Stimulated activated CD8-positive, alpha-beta memory T cell treated with anti-CD3 and anti-CD28 coated beads, Interleukin-4, amount 100 ng/mL, for 48 hours (primary cell): ENCODE measurements around the gene TTLL8.

Experiments
- DNase-seq: peaks from one replicate; pipeline ENCODE4 v3.0.0-alpha.2; 2020

TTLL8 gene

GRCh38 chr22:50082961-50083461 lies 24.9 kb upstream of the TTLL8 start:
- DNase-seq = no peak

- no peak for DNase-seq
These were observed 24.2 kb upstream of the TTLL8 start for GRCh38 chr22:50082197-50082715.

- DNase-seq = no peak
These were observed 23.5 kb upstream of the TTLL8 start for GRCh38 chr22:50081426-50082196.

GRCh38 chr22:50080077-50080465 lies 22.0 kb upstream of the TTLL8 start:
- no peak for DNase-seq

GRCh38 chr22:50078761-50079160 lies 20.7 kb upstream of the TTLL8 start:
- DNase-seq = no peak

GRCh38 chr22:50078246-50078645 lies 20.1 kb upstream of the TTLL8 start:
- DNase-seq = no peak

GRCh38 chr22:50076646-50077535 lies 18.8 kb upstream of the TTLL8 start:
- DNase-seq = no peak

GRCh38 chr22:50074551-50075530 lies 16.7 kb upstream of the TTLL8 start:
- DNase-seq = no peak

GRCh38 chr22:50074056-50074455 lies 16.0 kb upstream of the TTLL8 start:
- no peak for DNase-seq

- no peak for DNase-seq
These were observed 14.8 kb upstream of the TTLL8 start for GRCh38 chr22:50072714-50073538.

GRCh38 chr22:50072167-50072555 lies 14.1 kb upstream of the TTLL8 start:
- no peak for DNase-seq

- no peak for DNase-seq
These were observed 13.5 kb upstream of the TTLL8 start for GRCh38 chr22:50071432-50072166.

- DNase-seq = no peak
These were observed 12.3 kb upstream of the TTLL8 start for GRCh38 chr22:50070366-50070765.

GRCh38 chr22:50068096-50068495 lies 10.0 kb upstream of the TTLL8 start:
- DNase-seq = no peak

- DNase-seq = no peak
These were observed 9.1 kb upstream of the TTLL8 start for GRCh38 chr22:50067244-50067643.

GRCh38 chr22:50064453-50064852 lies 6.4 kb upstream of the TTLL8 start:
- DNase-seq = no peak

GRCh38 chr22:50063589-50064393 lies 5.7 kb upstream of the TTLL8 start:
- DNase-seq = no peak

GRCh38 chr22:50062509-50063135 lies 4.5 kb upstream of the TTLL8 start:
- DNase-seq = no peak

- no peak for DNase-seq
These were observed 3.8 kb upstream of the TTLL8 start for GRCh38 chr22:50061824-50062355.
